ENCODE measurements around the gene TLE3.

TLE3 gene

DNA sequence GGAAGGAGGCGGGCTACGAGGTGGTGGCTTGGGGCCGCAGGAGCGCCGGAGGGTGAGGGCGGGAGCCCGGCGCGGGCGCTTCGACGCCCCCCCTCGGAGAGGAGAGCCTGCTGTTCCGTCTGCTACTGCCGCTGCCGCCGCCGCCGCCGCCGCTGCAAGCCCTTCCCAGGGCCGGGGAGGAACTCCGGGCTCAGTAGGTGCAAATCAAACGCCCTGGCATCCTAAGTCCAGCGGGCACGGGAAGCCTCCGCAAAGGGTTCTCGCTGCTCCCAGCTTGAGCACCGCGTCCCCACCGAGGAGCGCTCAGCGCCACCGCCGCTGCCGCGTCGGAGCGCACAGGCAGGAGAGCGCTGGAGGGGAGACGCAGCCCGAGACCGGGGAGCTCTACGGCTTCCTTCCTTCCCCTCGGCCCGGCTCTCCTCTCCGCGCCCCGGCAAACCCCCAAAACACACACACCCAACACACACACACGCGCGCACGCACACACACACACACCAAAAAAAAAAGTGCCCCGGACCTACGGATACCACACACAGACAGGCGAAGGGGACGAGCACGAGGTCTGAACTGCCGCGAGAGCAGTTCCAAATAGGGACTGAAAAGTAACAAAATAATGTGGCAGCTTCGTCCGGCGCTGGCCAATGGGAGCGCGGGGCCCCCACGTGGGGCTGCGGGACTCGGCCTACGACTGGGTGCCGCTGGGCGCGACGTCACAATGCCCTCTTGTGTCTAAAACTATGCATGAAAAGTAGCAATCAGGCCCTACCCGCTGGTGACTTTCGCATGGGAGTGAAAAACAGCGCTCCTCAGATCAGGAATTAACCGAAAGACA is at the start of gene TLE3:
TLE3 (minus strand) TSS at position 597 of the 832 bp plus-strand sequence. CDS start 1,119 bp downstream, outside the sequence.
- H3K36me3 ChIP-seq (ENCODE audit: insufficient read depth, low read length): no peaks in the 10 kb centered on the region
- peak within 1 kb of the TSS; percentile 99 for H3K4me3 ChIP-seq (ENCODE audit: low read depth, low read length)
- H3K79me2 ChIP-seq (ENCODE audit: control insufficient read depth, insufficient read depth, low read length, unreplicated experiment): peaks cover 49% of the 10 kb centered on the region
- H3K4me1 ChIP-seq (ENCODE audit: control insufficient read depth, insufficient read depth, low read length, unreplicated experiment): peaks cover 38% of the 10 kb centered on the region
- no peaks in the 10 kb centered on the region for H3K27me3 ChIP-seq (ENCODE audit: insufficient read depth, low read length)
- peak within 1 kb of the TSS; percentile 52 for H2AFZ ChIP-seq (ENCODE audit: low read length, unreplicated experiment)
- H3K27ac ChIP-seq (ENCODE audit: low read depth, low read length): peak within 1 kb of the TSS; percentile 61

DNA sequence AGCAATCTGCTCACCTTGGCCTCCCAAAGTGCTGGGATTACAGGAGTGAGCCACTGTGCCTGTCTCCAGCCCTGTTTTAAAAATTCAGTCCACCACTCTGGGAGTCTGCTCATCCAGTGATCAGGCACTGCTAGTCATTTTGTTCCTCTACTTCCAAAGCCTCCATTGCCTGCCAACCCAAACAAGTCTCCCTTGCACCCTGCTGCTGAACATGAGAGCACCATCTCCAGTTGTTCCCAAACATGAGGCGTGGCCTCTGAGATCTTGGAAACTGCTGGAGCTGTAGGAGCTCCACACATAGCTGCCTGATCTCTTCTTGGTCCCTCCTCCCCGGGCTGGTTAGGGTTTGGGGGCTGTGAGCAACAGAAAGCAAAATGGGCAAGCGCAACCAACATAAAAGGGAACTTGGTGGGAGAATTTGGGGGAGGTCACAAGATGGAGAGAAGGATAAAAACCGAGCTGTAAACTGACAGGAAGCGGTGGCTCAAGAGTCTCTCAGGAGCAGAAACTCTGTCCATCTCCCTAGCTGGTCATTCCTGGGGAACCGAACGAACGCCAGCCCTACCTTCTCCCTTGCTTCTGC is 49.6 kb upstream of the TLE3 start:
- Histone ChIP-seq H2AFZ (ENCODE audit: low read length, unreplicated experiment) (no peak overlapping the region), H3K4me1 (ENCODE audit: control insufficient read depth, insufficient read depth, low read length, unreplicated experiment) (peaks cover 8% of the 10 kb centered on the region)

DNA sequence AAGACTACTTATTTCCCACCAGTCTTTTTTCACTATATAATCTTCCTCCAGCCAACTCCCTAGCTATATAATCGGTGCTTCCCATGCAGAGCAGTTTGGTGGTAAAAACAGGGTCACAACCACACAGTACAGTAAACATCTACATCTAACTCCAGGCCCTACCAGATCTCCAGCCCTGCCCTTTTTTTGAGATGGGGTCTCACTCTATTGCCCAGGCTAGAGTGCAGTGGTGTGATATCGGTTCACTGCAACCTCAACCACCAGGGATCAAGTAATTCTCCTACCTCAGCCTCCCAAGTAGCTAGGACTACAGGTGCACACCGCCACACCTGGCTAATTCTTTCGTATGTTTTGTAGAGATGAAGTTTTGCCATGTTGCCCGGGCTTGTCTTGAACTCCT is 49.1 kb upstream of the TLE3 start:
- Histone ChIP-seq H3K4me1 (ENCODE audit: control insufficient read depth, insufficient read depth, low read length, unreplicated experiment) (peaks cover 13% of the 10 kb centered on the region), H3K79me2 (ENCODE audit: control insufficient read depth, insufficient read depth, low read length, unreplicated experiment) (no peaks in the 10 kb centered on the region), H3K27ac (ENCODE audit: low read depth, low read length) (no peak overlapping the region), H3K36me3 (ENCODE audit: insufficient read depth, low read length) (no peaks in the 10 kb centered on the region), H3K4me3 (ENCODE audit: low read depth, low read length) (no peak overlapping the region), H3K27me3 (ENCODE audit: insufficient read depth, low read length) (no peaks in the 10 kb centered on the region), H2AFZ (ENCODE audit: low read length, unreplicated experiment) (no peak overlapping the region)

More for the DNA sequence above, 49.6 kb upstream of the TLE3 start:
- Histone ChIP-seq H3K79me2 (ENCODE audit: control insufficient read depth, insufficient read depth, low read length, unreplicated experiment) (no peaks in the 10 kb centered on the region), H3K27ac (ENCODE audit: low read depth, low read length) (no peak overlapping the region), H3K27me3 (ENCODE audit: insufficient read depth, low read length) (no peaks in the 10 kb centered on the region), H3K4me3 (ENCODE audit: low read depth, low read length) (no peak overlapping the region), H3K36me3 (ENCODE audit: insufficient read depth, low read length) (no peaks in the 10 kb centered on the region)

DNA sequence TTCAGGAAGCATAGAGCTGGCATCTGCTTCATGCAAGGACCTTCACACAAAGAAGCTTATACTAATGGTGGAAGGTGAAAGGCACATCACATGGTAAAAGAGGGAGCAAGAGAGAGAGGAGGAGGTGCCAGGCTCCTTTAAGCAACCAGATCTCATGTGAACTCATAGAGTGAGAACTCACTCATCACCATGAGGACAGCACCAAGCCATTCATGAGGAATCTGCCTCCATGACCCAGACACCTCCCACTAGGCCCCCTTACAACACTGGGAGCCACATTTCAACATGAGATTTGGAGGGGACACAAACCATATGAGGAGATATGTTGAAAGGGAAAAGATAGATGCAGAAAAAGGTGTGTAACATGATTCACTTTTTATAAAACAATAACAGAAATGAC is 48.4 kb upstream of the TLE3 start:
- no peak overlapping the region for H3K27ac ChIP-seq (ENCODE audit: low read depth, low read length)
- no peaks in the 10 kb centered on the region for H3K27me3 ChIP-seq (ENCODE audit: insufficient read depth, low read length)
- no peak overlapping the region for H3K4me3 ChIP-seq (ENCODE audit: low read depth, low read length)
- H2AFZ ChIP-seq (ENCODE audit: low read length, unreplicated experiment): no peak overlapping the region
- H3K79me2 ChIP-seq (ENCODE audit: control insufficient read depth, insufficient read depth, low read length, unreplicated experiment): no peaks in the 10 kb centered on the region
- H3K36me3 ChIP-seq (ENCODE audit: insufficient read depth, low read length): no peaks in the 10 kb centered on the region
- H3K4me1 ChIP-seq (ENCODE audit: control insufficient read depth, insufficient read depth, low read length, unreplicated experiment): peaks cover 19% of the 10 kb centered on the region

DNA sequence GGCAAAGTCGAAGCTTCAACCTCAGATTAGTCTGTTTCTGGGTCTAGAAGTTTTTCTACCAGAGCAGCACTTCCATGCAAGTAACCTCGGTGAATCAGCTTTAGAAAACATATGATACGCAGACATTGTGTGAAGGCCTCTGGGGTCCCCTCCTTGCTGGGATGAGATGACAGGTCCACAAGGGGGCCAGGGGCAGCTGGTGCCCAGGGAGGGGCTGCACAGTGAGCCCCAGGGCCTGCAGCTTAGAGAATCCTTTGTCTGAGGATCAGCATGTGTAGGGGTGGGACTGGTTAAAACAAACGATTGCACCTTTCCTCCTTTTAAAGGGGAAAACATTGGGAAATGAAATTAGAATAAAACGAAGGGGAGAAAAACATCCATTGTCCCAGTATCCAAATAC is 47.5 kb upstream of the TLE3 start:
- Histone ChIP-seq H3K79me2 (ENCODE audit: control insufficient read depth, insufficient read depth, low read length, unreplicated experiment) (no peaks in the 10 kb centered on the region), H3K36me3 (ENCODE audit: insufficient read depth, low read length) (no peaks in the 10 kb centered on the region), H2AFZ (ENCODE audit: low read length, unreplicated experiment) (no peak overlapping the region), H3K27ac (ENCODE audit: low read depth, low read length) (no peak overlapping the region), H3K27me3 (ENCODE audit: insufficient read depth, low read length) (no peaks in the 10 kb centered on the region), H3K4me1 (ENCODE audit: control insufficient read depth, insufficient read depth, low read length, unreplicated experiment) (peaks cover 23% of the 10 kb centered on the region), H3K4me3 (ENCODE audit: low read depth, low read length) (no peak overlapping the region)

DNA sequence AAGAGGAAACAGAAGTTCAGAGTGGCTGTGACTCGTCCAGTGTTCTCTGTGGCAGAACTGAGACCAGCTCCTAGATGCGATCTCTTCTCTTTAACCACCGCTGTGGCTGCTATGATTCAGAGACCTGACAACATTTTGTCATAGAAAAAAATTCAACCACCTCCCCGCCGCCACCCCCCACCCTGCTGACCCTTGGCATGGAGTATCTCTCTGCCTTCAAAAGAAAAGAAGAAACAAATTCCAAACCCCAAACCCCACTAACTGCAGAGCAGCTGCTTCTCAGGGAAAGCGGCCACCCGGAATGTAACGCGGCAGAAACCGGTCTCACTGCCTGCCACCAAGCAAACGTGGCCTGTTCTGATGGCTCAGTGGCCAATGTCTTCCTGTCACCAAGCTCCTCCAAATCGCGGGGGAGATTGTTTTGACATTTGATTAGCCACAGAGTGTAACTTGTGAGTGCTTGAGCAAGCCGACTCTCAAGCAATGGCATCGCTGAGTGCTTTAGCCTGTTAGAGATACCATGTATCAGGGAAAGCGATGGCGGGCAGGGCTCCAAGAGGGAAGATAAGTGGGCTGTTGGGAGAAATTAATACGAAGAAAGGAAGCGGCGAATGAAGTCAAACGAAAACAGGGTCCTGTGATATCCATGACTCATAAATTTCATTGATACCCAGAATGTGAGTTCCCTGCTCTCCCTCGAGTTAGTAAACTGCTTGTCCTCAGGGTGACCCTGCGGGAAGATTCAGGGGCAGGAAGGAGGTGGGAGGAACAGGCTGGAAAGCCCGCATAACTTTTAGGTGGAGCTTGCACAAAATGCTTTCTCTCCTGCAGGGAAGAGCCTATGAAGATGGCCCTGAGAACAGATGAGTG is 44.8 kb upstream of the TLE3 start:
- peaks cover 23% of the 10 kb centered on the region for H3K4me1 ChIP-seq (ENCODE audit: control insufficient read depth, insufficient read depth, low read length, unreplicated experiment)
- no peaks in the 10 kb centered on the region for H3K36me3 ChIP-seq (ENCODE audit: insufficient read depth, low read length)
- no peaks in the 10 kb centered on the region for H3K27me3 ChIP-seq (ENCODE audit: insufficient read depth, low read length)
- H3K4me3 ChIP-seq (ENCODE audit: low read depth, low read length): peak overlapping the region; percentile 47
- peak overlapping the region; percentile 45 for H2AFZ ChIP-seq (ENCODE audit: low read length, unreplicated experiment)
- peak overlapping the region; percentile 88 for H3K27ac ChIP-seq (ENCODE audit: low read depth, low read length)
- no peaks in the 10 kb centered on the region for H3K79me2 ChIP-seq (ENCODE audit: control insufficient read depth, insufficient read depth, low read length, unreplicated experiment)

DNA sequence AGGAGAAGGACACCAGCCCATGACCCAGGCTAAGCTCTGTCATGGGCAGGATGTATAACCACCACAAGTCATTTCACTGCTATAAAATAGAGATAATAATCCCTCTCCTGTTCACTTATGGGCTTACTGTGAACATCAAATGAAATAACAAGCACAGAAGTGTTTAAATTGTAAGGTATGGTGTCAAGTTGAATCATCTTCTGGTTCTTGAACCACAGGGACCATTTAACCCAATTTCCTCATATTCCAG is 44.3 kb upstream of the TLE3 start:
- Histone ChIP-seq H3K79me2 (ENCODE audit: control insufficient read depth, insufficient read depth, low read length, unreplicated experiment) (no peaks in the 10 kb centered on the region), H3K4me3 (ENCODE audit: low read depth, low read length) (no peak overlapping the region), H3K27ac (ENCODE audit: low read depth, low read length) (peak overlapping the region; percentile 88), H3K36me3 (ENCODE audit: insufficient read depth, low read length) (no peaks in the 10 kb centered on the region), H2AFZ (ENCODE audit: low read length, unreplicated experiment) (no peak overlapping the region), H3K27me3 (ENCODE audit: insufficient read depth, low read length) (no peaks in the 10 kb centered on the region), H3K4me1 (ENCODE audit: control insufficient read depth, insufficient read depth, low read length, unreplicated experiment) (peaks cover 23% of the 10 kb centered on the region)

DNA sequence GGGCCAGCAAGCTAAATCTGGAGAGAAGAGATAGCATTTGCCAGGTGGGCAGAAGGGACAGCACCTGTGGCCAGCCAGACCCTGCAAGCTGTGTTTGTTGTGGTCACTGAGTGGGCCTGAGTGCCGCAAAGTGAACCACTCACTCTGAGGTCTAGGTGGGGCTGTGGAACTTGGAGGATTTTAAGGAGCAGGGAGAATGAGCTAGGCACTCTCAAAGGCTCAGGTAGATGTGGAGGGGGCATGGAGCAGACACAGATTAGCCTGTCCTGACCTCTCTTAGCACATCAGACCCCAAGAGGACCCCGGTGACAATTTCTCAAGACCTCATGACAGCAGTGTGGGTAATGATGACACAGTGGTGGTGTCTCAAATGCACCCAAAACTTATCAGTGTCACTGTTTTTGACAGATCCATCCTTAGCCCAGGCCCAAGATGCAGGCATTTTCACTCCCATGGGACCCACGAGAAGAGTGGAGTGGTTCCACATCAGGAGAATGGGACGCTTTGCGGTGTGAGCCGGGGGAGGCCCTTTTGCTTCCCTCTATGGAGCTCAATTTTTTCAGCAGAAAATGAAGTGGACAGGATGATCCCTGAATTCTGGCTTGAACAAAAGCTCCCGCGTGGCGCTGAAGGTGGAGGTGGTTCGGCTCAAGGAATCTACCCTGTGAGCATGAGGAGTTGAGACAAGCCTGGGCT is 43.8 kb upstream of the TLE3 start:
- H3K27ac ChIP-seq (ENCODE audit: low read depth, low read length): peak overlapping the region; percentile 88
- H3K4me3 ChIP-seq (ENCODE audit: low read depth, low read length): peak overlapping the region; percentile 50
- no peaks in the 10 kb centered on the region for H3K27me3 ChIP-seq (ENCODE audit: insufficient read depth, low read length)
- no peaks in the 10 kb centered on the region for H3K36me3 ChIP-seq (ENCODE audit: insufficient read depth, low read length)
- peak overlapping the region; percentile 37 for H2AFZ ChIP-seq (ENCODE audit: low read length, unreplicated experiment)
- H3K4me1 ChIP-seq (ENCODE audit: control insufficient read depth, insufficient read depth, low read length, unreplicated experiment): peaks cover 23% of the 10 kb centered on the region
- H3K79me2 ChIP-seq (ENCODE audit: control insufficient read depth, insufficient read depth, low read length, unreplicated experiment): no peaks in the 10 kb centered on the region

DNA sequence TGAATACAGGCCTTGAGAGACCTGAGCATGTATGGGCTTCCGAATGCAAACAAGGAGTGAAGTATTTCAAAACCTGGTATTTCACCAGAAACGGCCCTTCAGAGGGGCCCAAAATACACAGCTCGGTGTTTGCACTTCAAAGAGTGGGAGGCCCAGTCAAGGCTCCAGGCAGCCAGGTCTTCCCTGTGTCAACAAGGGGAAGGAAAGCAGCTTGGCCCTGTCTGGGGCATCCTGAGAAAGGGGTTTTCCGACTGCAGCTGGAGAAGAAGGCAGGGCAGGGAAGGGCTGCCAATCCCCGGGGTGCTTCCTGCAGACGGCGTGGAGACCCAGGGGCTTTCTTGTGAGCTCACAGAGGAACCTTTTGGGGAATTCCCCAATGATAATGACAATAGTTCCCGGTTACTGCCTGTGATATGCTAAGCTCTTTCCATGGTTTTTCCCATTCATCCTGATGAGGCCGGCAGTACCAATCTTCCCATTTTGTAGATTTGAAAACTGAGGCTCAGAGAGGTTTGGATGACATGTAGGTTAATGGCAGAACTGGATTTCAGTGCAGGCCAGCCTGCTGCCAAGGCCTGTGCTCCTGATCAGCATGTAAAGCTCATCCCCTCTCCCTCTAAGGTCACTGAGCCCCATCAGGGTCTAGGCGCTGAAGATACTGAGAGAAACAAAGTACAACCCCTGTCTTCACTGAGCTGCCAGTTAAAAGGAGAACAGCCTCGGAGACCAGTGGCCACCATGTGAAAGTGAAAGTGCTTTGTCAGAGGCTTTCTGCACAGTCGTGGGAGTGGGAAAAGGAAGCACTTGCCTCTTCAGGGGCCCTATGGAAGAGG is 43.0 kb upstream of the TLE3 start:
- Histone ChIP-seq H3K79me2 (ENCODE audit: control insufficient read depth, insufficient read depth, low read length, unreplicated experiment) (no peaks in the 10 kb centered on the region), H3K27me3 (ENCODE audit: insufficient read depth, low read length) (no peaks in the 10 kb centered on the region), H3K4me3 (ENCODE audit: low read depth, low read length) (peak overlapping the region; percentile 50), H3K4me1 (ENCODE audit: control insufficient read depth, insufficient read depth, low read length, unreplicated experiment) (peaks cover 23% of the 10 kb centered on the region), H2AFZ (ENCODE audit: low read length, unreplicated experiment) (peak overlapping the region; percentile 37), H3K36me3 (ENCODE audit: insufficient read depth, low read length) (no peaks in the 10 kb centered on the region), H3K27ac (ENCODE audit: low read depth, low read length) (peak overlapping the region; percentile 30; the same call in 1 of the 2 replicates)
